LNCAP (cell line): ENCODE results near the gene S1PR3.

Experiments used
- TF ChIP-seq, protein P1 (sequence below): fragments of 450-650 bp; IDR thresholded peaks from 2 replicates; pipeline ENCODE4 v1.5.1; 2017; ENCODE audit warnings: mild to moderate bottlenecking

The S1PR3 gene

DNA sequence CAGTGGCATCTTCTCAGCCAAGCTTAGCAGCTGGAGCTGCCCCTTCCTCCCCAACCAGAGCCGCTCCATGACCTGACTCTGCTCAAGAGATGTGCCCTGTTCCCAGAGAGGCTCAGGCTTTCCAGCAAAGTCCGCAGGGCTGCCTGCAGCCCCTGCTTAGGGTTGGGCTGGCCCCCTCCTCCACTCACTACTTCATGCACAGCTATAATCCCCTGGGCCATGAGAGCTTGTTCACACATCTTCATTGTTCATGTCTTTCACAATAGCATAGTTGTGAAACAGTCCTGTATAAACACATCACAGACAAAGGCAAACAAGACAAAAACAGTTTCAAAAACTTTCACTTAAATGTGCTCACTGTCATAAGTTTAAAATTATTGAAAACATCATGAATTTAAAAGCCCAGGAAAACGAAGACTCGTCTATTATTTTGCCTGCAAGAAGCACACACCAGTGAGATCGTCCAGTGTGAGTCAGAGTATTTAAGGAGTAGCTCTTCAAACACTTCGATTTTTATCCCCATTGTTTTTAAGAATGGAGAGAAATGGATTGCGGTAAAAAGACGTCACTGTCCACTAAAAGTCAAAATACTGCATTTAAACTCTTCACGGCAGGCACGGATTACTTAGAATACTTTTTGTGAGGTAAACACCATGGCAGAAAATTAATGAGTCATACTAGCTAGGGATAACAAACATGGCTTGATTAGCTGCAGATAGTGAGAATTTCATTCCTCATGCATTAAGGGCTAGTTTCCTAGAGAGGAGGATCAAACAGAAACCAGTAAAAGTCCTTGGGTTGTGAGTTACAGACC is 40.7 kb upstream of the S1PR3 start:
- TF ChIP-seq, protein P1, sequence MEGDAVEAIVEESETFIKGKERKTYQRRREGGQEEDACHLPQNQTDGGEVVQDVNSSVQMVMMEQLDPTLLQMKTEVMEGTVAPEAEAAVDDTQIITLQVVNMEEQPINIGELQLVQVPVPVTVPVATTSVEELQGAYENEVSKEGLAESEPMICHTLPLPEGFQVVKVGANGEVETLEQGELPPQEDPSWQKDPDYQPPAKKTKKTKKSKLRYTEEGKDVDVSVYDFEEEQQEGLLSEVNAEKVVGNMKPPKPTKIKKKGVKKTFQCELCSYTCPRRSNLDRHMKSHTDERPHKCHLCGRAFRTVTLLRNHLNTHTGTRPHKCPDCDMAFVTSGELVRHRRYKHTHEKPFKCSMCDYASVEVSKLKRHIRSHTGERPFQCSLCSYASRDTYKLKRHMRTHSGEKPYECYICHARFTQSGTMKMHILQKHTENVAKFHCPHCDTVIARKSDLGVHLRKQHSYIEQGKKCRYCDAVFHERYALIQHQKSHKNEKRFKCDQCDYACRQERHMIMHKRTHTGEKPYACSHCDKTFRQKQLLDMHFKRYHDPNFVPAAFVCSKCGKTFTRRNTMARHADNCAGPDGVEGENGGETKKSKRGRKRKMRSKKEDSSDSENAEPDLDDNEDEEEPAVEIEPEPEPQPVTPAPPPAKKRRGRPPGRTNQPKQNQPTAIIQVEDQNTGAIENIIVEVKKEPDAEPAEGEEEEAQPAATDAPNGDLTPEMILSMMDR = no peak

DNA sequence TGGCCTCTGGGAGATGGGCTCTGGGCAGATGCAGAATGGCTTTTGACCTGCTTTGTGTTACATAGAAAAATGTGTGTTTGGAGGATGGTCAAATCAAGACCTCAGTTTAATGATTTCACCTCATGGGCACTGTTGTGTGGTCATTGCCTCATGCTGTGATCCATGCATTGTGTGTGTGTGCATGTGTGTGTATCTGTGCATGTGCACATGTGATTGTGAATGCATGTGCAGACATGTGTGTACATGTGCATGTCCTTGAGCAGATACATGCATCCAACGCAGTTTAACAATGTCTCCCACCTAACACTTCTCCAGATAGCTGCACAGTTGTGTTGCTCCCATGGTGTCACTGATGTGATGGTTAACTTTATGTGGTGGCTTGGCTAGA is 40.1 kb upstream of the S1PR3 start:
- TF ChIP-seq, protein P1 = no peak

DNA sequence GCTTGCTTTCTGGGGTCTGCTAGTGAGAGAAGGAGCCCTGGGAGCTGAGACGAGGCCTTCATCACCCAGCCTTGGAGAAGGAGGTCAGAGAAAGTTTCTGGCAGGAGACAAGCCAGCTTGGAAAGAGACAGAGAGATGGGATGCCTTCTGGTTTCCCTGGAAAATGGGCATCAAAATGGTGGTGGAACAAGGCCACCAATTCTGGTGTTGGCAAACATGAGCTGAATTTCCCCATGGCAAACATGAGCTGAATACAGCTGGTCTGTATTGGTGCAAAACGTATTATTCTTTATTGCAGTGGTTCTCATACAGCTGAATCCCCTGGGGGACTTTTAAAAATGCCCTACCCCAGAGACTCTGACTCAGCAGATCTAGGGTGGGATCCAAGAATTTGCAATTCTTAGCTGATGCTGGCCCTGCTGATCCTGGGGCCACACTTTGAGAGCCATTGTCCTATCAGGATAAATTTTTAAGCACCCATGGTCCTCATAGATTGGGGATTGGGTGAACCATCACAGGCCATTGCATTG is 39.1 kb upstream of the S1PR3 start:
- TF ChIP-seq, protein P1 = no peak

DNA sequence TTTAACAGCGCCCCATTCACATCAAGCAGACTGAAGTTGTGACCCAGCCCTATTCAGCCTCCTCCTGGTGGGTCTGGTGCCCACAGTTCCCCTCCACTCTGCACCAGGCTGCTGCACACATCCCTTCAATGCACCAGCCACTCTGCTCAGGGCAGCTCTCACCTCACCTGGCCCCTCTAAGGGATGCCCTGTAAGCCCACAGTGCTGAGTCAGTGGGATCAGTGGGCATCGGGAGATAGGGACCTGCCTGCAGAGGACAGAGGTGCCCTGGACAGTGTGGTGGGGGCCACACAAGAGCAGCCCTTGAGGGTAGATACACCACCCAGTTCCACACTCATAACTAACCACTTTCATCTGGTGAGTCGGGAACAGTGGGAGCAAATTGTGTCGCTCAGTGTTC is 38.3 kb upstream of the S1PR3 start:
- TF ChIP-seq, protein P1 = no peak

DNA sequence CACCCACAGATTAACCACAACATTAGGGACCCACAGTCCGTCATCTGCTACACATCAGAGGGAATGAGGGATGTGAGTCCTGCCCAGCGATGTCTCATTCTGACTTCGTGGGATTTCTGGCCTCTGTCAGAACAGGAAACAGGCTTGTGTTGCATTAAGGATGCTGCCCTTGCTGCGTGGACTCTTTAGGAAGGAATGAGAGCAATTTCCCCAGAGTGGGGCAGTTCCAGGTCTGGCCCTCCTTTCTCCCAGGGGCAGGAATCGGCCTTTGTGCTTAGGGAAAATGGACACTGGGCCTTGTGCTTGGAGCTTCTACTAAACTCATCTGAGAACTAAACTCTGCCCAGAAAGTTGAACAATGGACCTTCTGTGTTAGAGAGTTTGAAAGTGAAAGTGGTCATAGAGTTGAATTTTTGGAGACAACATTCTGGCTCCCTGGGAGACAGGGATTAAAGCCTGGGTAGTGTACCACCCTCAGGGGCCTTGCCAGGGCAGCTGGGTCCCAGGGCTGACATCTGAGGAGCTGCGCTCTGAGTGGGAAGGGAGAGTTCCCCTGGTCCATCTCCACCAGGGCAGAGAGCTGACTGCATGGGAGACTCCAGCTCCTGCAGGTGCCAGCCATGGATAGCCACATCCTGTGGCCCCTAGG is 37.8 kb upstream of the S1PR3 start:
- TF ChIP-seq, protein P1 = no peak

DNA sequence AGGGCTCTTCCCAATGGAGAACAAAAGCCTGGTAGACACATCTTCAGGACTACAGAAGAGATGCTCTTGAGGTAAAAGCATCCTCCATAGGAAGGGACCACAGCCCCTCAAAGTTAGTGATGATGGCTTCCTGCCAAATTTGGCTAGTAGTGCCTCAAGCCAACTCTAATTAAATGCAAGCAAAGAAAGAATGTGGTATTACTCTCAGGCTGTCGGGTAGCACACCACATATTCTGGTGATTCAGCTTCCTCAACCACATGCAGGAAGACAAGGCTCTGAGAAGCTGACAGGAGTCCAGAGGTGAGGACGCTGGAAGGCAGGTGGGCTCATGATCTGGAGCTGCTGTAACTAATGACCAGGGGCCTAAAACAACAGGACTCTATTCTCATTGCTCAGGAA is 37.2 kb upstream of the S1PR3 start:
- TF ChIP-seq, protein P1 = no peak

DNA sequence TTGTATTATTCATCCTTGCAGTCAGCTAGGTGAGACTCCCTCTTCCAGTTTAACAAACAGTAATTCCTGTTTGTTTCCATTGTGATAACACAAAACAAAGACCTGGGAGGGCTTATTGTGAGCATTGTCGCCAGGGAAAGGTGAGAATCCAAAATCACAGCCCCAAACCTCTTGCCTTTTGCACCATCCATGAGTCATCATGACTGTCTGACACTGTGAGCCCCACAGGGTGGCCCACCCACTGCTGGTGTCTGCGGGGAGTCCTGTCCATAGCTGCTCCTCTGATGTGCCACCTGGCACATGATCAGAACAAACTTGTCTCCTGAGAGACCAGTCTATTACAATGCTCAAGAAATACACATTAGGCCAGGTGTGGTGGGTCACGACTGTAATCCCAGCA is 33.7 kb upstream of the S1PR3 start:
- TF ChIP-seq, protein P1 = no peak
